ENCODE measurements around the gene CMYA5. TPM values are rescaled to one million over a fixed set of nuclear protein-coding genes. Genes with fewer than 3 reads are reported as not detected.
A peak's percentile ranks its signal among the peaks of the same experiment; 100 is the strongest.

Gene CMYA5
- total and polyA plus RNA-seq, 9 of the 15 experiments (the other 6 are each of a cell fraction or from before 2014, with no cell fraction given) = 0.18 to 1.1 (median 0.32) TPM

DNA sequence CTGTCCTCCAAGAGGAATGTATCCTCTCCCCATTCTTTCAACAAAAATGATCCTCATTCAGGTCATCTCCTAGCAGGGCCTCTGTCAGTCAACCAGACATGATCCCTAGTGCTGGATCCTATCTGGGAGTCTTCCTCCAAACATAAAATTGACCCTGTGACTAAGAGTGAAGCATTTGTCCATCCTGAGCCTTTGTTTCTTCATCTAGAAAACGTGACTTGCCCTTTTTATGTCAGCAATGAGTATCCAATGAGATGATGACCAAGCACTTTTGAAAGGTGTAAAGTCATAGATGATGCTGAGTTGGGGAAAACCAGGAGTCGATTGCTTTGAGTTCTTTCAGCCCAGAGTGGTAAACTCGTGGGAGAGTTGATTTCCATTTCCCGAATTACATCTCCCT, 143.3 kb downstream of the CMYA5 start (continued):
- TF ChIP-seq, protein P1, sequence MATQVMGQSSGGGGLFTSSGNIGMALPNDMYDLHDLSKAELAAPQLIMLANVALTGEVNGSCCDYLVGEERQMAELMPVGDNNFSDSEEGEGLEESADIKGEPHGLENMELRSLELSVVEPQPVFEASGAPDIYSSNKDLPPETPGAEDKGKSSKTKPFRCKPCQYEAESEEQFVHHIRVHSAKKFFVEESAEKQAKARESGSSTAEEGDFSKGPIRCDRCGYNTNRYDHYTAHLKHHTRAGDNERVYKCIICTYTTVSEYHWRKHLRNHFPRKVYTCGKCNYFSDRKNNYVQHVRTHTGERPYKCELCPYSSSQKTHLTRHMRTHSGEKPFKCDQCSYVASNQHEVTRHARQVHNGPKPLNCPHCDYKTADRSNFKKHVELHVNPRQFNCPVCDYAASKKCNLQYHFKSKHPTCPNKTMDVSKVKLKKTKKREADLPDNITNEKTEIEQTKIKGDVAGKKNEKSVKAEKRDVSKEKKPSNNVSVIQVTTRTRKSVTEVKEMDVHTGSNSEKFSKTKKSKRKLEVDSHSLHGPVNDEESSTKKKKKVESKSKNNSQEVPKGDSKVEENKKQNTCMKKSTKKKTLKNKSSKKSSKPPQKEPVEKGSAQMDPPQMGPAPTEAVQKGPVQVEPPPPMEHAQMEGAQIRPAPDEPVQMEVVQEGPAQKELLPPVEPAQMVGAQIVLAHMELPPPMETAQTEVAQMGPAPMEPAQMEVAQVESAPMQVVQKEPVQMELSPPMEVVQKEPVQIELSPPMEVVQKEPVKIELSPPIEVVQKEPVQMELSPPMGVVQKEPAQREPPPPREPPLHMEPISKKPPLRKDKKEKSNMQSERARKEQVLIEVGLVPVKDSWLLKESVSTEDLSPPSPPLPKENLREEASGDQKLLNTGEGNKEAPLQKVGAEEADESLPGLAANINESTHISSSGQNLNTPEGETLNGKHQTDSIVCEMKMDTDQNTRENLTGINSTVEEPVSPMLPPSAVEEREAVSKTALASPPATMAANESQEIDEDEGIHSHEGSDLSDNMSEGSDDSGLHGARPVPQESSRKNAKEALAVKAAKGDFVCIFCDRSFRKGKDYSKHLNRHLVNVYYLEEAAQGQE (IDR thresholded peaks at IDR 0.05; ENCODE audit: borderline replicate concordance) = no peak
- TF ChIP-seq, protein P1 (CRISPR knock-in tag; IDR thresholded peaks at IDR 0.05; ENCODE audit: low read depth) = no peak
- peak; percentile 100 for TF ChIP-seq ZNF316 (IDR thresholded peaks at IDR 0.05)
- TF ChIP-seq HCFC1 (IDR thresholded peaks at IDR 0.05; ENCODE audit: low read depth, low read length) = no peak
- TF ChIP-seq, protein P2, sequence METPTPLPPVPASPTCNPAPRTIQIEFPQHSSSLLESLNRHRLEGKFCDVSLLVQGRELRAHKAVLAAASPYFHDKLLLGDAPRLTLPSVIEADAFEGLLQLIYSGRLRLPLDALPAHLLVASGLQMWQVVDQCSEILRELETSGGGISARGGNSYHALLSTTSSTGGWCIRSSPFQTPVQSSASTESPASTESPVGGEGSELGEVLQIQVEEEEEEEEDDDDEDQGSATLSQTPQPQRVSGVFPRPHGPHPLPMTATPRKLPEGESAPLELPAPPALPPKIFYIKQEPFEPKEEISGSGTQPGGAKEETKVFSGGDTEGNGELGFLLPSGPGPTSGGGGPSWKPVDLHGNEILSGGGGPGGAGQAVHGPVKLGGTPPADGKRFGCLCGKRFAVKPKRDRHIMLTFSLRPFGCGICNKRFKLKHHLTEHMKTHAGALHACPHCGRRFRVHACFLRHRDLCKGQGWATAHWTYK (CRISPR knock-in tag; IDR thresholded peaks at IDR 0.05) = no peak
- no peak for TF ChIP-seq ETS2 (tag; IDR thresholded peaks at IDR 0.05; ENCODE audit: borderline replicate concordance, poor library complexity, severe bottlenecking)
- no peak for TF ChIP-seq MBD2 (IDR thresholded peaks at IDR 0.05; ENCODE audit: borderline replicate concordance, low read depth)
- TF ChIP-seq TSC22D4 (tag; IDR thresholded peaks at IDR 0.05) = no peak
- no peak for TF ChIP-seq NCOA6 (IDR thresholded peaks at IDR 0.05)
- TF ChIP-seq YY1 (IDR thresholded peaks at IDR 0.05; ENCODE audit: borderline replicate concordance in 1 of 3, control insufficient read depth in 1 of 3, extremely low read depth in 1 of 3, insufficient read depth in 3 of 3, insufficient read length in 1 of 3, insufficient replicate concordance in 2 of 3, low read depth in 1 of 3, low read length in 2 of 3) = no peak
- no peak for TF ChIP-seq TFAM (CRISPR knock-in tag; conservative IDR thresholded peaks at IDR 0.05)
- TF ChIP-seq, protein P3, sequence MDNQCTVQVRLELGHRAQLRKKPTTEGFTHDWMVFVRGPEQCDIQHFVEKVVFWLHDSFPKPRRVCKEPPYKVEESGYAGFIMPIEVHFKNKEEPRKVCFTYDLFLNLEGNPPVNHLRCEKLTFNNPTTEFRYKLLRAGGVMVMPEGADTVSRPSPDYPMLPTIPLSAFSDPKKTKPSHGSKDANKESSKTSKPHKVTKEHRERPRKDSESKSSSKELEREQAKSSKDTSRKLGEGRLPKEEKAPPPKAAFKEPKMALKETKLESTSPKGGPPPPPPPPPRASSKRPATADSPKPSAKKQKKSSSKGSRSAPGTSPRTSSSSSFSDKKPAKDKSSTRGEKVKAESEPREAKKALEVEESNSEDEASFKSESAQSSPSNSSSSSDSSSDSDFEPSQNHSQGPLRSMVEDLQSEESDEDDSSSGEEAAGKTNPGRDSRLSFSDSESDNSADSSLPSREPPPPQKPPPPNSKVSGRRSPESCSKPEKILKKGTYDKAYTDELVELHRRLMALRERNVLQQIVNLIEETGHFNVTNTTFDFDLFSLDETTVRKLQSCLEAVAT (IDR thresholded peaks at IDR 0.05) = no peak
- TF ChIP-seq, protein P4, sequence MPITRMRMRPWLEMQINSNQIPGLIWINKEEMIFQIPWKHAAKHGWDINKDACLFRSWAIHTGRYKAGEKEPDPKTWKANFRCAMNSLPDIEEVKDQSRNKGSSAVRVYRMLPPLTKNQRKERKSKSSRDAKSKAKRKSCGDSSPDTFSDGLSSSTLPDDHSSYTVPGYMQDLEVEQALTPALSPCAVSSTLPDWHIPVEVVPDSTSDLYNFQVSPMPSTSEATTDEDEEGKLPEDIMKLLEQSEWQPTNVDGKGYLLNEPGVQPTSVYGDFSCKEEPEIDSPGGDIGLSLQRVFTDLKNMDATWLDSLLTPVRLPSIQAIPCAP (CRISPR knock-in tag; IDR thresholded peaks at IDR 0.05; ENCODE audit: borderline replicate concordance) = no peak
- no peak for TF ChIP-seq ZNF263 (CRISPR knock-in tag; IDR thresholded peaks at IDR 0.05; ENCODE audit: borderline replicate concordance)
- TF ChIP-seq NUFIP1 (IDR thresholded peaks at IDR 0.05; ENCODE audit: partially characterized antibody) = no peak
- TF ChIP-seq DPF2 (IDR thresholded peaks at IDR 0.05) = peak; percentile 55; the same call in 1 of the 2 replicates
- no peak for TF ChIP-seq ADNP (tag; IDR thresholded peaks at IDR 0.05)

Measured in K562 (cell line).